SK-N-SH (cell line): ENCODE results near the gene PSMD14.

Experiments
- CTCF ChIP-seq: fragments of 200-600 bp; sonication (generic); IDR thresholded peaks from 2 replicates; pipeline ENCODE4 v1.6.1; 2017; ENCODE audit warnings: antibody characterized with exemption, mild to moderate bottlenecking, moderate library complexity
- ELF1 ChIP-seq: IDR thresholded peaks from 2 replicates; pipeline ENCODE4 v1.4.0; 2012
- EP300 ChIP-seq, 2 experiments: IDR thresholded peaks; 2 replicates each; pipeline versions ENCODE4 v1.4.0 to v1.6.1; 2012; ENCODE audit warnings: borderline replicate concordance in 1 of 2, low read depth in 1 of 2, low read length in 1 of 2
- REST ChIP-seq: IDR thresholded peaks from 2 replicates; pipeline ENCODE4 v1.6.1; 2012; ENCODE audit warnings: mild to moderate bottlenecking, low read depth, low read length, moderate library complexity
- TCF12 ChIP-seq: IDR thresholded peaks from 2 replicates; pipeline ENCODE4 v1.4.0; 2012
- YY1 ChIP-seq: IDR thresholded peaks from 2 replicates; pipeline ENCODE4 v1.4.0; 2012; ENCODE audit warnings: low read depth, mild to moderate bottlenecking
- TF ChIP-seq, protein P1 (sequence below): fragments of 150-350 bp; IDR thresholded peaks from 2 replicates; pipeline ENCODE4 v1.6.1; 2017; ENCODE audit warnings: antibody characterized with exemption, low read length, low read depth, borderline replicate concordance

GRCh38 chr2:161414042-161415033 is 106.1 kb downstream of the PSMD14 start:
- no peak for TF ChIP-seq REST
- TF ChIP-seq CTCF = no peak
- TF ChIP-seq TCF12 = no peak
- TF ChIP-seq EP300 (IDR thresholded peaks at IDR 0.05; ENCODE audit: borderline replicate concordance in 1 of 2, low read depth in 1 of 2, low read length in 1 of 2) = no peak
- TF ChIP-seq, protein P1, sequence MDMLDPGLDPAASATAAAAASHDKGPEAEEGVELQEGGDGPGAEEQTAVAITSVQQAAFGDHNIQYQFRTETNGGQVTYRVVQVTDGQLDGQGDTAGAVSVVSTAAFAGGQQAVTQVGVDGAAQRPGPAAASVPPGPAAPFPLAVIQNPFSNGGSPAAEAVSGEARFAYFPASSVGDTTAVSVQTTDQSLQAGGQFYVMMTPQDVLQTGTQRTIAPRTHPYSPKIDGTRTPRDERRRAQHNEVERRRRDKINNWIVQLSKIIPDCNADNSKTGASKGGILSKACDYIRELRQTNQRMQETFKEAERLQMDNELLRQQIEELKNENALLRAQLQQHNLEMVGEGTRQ = no peak
- no peak for TF ChIP-seq YY1
- TF ChIP-seq ELF1 = no peak
